Calu3 (cell line): ENCODE data around the gene GRAMD2A. TPM values are rescaled to one million over a fixed set of nuclear protein-coding genes. Genes with fewer than 3 reads are reported as not detected.

Experiments used
- BruUV-seq: library from RNA; stranded (reverse); fragments of 400-500 nt; replicated peaks from 2 replicates; lab custom pipeline; 2021; lab: Mats Ljungman, UMichigan
- CTCF ChIA-PET: fragments of 300-600 bp; sonication (Branson Sonifier 250); formaldehyde crosslinking; loops from one replicate; lab custom pipeline; 2022; ENCODE audit warnings: antibody characterized with exemption; lab: Charles Lee
- DNase-seq: peaks from one replicate; pipeline ENCODE4 v3.0.0; 2022
- H3K27ac Mint-ChIP-seq: one replicate; pipeline ENCODE4 v1.8.0; 2022; ENCODE audit warnings: mixed read lengths; ENCODE audit not compliant: unreplicated experiment
- H3K27me3 Mint-ChIP-seq: one replicate; pipeline ENCODE4 v1.8.0; 2022; ENCODE audit warnings: mixed read lengths; ENCODE audit not compliant: unreplicated experiment
- H3K36me3 Mint-ChIP-seq: one replicate; pipeline ENCODE4 v1.8.0; 2022; ENCODE audit warnings: mild to moderate bottlenecking, moderate library complexity, mixed read lengths; ENCODE audit not compliant: insufficient read depth, unreplicated experiment
- H3K4me1 Mint-ChIP-seq: one replicate; pipeline ENCODE4 v1.8.0; 2022; ENCODE audit warnings: mild to moderate bottlenecking, low read depth, mixed read lengths; ENCODE audit not compliant: unreplicated experiment
- H3K4me3 Mint-ChIP-seq: one replicate; pipeline ENCODE4 v1.8.0; 2022; ENCODE audit warnings: mild to moderate bottlenecking, low read depth, moderate library complexity, mixed read lengths; ENCODE audit not compliant: unreplicated experiment
- H3K9me3 Mint-ChIP-seq: one replicate; pipeline ENCODE4 v1.8.0; 2022; ENCODE audit warnings: low read depth, mixed read lengths; ENCODE audit not compliant: unreplicated experiment
- CTCF ChIP-seq: fragments of 200-600 bp; IDR thresholded peaks from one replicate; pipeline ENCODE4 v1.8.0; 2022; ENCODE audit warnings: antibody characterized with exemption; ENCODE audit not compliant: unreplicated experiment
- intact Hi-C: fragments of 100-400 bp; cut with micrococcal nuclease; formaldehyde crosslinking; loops from one replicate; pipeline ENCODE4 v1.10.0; 2022; ENCODE audit not compliant: unreplicated experiment
- total RNA-seq: library from RNA; stranded (reverse); gene quantifications from 2 replicates; pipeline ENCODE4 v1.2.3, GENCODE V29; 2022

Gene GRAMD2A
- total RNA-seq, 1 experiment from 2014 or later = 2.2 TPM

GRCh38 chr15:72216079-72216478 lies 18.5 kb upstream of the GRAMD2A start:
- TSS peak; percentile 3 for BruUV-seq
- CTCF ChIA-PET = interaction anchor here (2.3 kb wide), 1 partner anchor 11 kb away, joined by 6 read pairs; no protein-coding TSS in a partner anchor
- no peaks in the 10 kb centered on the region for H3K27me3 Mint-ChIP-seq
- TF ChIP-seq CTCF = no peak
- H3K36me3 Mint-ChIP-seq = peaks cover 91% of the 10 kb centered on the region
- H3K4me3 Mint-ChIP-seq = no peak overlapping the region
- no peak for DNase-seq
- intact Hi-C loops = no loop called here
- H3K27ac Mint-ChIP-seq = no peak overlapping the region
- H3K4me1 Mint-ChIP-seq = peaks cover 26% of the 10 kb centered on the region
- H3K9me3 Mint-ChIP-seq = no peaks in the 10 kb centered on the region

- Mint-ChIP-seq H3K9me3 (no peaks in the 10 kb centered on the region), H3K27me3 (no peaks in the 10 kb centered on the region), H3K27ac (no peak overlapping the region), H3K4me3 (no peak overlapping the region), H3K36me3 (peaks cover 95% of the 10 kb centered on the region), H3K4me1 (peaks cover 36% of the 10 kb centered on the region)
- DNase-seq = no peak
- BruUV-seq = no TSS peak
- TF ChIP-seq CTCF = no peak
- intact Hi-C loops = no loop called here
- CTCF ChIA-PET = interaction anchor here (1.2 kb wide), 1 partner anchor 9 kb away, joined by 3 read pairs; no protein-coding TSS in a partner anchor
Observed at GRCh38 chr15:72207558-72208085, 10.0 kb upstream of the GRAMD2A start.

- CTCF ChIA-PET = no interaction called here
- BruUV-seq = no TSS peak
- peaks cover 95% of the 10 kb centered on the region for H3K36me3 Mint-ChIP-seq
- peaks cover 37% of the 10 kb centered on the region for H3K4me1 Mint-ChIP-seq
- H3K9me3 Mint-ChIP-seq = no peaks in the 10 kb centered on the region
- intact Hi-C loops = no loop called here
- DNase-seq = no peak
- TF ChIP-seq CTCF = no peak
- H3K4me3 Mint-ChIP-seq = no peak overlapping the region
- peak overlapping the region; percentile 64 for H3K27ac Mint-ChIP-seq
- no peaks in the 10 kb centered on the region for H3K27me3 Mint-ChIP-seq
Observed at GRCh38 chr15:72206677-72207000, 9.1 kb upstream of the GRAMD2A start.

GRCh38 chr15:72205896-72206676 lies 8.5 kb upstream of the GRAMD2A start:
- no TSS peak for BruUV-seq
- DNase-seq = no peak
- H3K36me3 Mint-ChIP-seq = peaks cover 94% of the 10 kb centered on the region
- TF ChIP-seq CTCF = no peak
- intact Hi-C loops = no loop called here
- CTCF ChIA-PET = no interaction called here
- peaks cover 37% of the 10 kb centered on the region for H3K4me1 Mint-ChIP-seq
- H3K9me3 Mint-ChIP-seq = no peaks in the 10 kb centered on the region
- H3K27me3 Mint-ChIP-seq = no peaks in the 10 kb centered on the region
- H3K27ac Mint-ChIP-seq = peak overlapping the region; percentile 64
- H3K4me3 Mint-ChIP-seq = no peak overlapping the region
